BE2C (cell line): Measurements from ENCODE around the gene CLDN9.

Experiments
- DNase-seq: peaks from one replicate; pipeline ENCODE4 v3.0.0-alpha.2; 2020
- H3K27me3 ChIP-seq: fragments of 250-450 bp; sonication (Bioruptor Pico); 2 replicates; pipeline ENCODE4 v1.5.1; 2020; ENCODE audit warnings: mild to moderate bottlenecking
- H3K36me3 ChIP-seq: fragments of 250-450 bp; sonication (Bioruptor Pico); 2 replicates; pipeline ENCODE4 v1.5.1; 2020; ENCODE audit warnings: mild to moderate bottlenecking
- H3K4me1 ChIP-seq: fragments of 250-450 bp; sonication (Bioruptor Pico); 2 replicates; pipeline ENCODE4 v1.5.1; 2020
- H3K4me3 ChIP-seq: 2 replicates; pipeline ENCODE4 v1.5.1; 2011; ENCODE audit warnings: low read depth, low read length
- H3K9me3 ChIP-seq: fragments of 250-450 bp; sonication (Bioruptor Pico); 2 replicates; pipeline ENCODE4 v1.5.1; 2020
- CTCF ChIP-seq: IDR thresholded peaks from 2 replicates; pipeline ENCODE4 v1.5.1; 2012; ENCODE audit warnings: mild to moderate bottlenecking, low read depth, low read length

Gene CLDN9

DNA sequence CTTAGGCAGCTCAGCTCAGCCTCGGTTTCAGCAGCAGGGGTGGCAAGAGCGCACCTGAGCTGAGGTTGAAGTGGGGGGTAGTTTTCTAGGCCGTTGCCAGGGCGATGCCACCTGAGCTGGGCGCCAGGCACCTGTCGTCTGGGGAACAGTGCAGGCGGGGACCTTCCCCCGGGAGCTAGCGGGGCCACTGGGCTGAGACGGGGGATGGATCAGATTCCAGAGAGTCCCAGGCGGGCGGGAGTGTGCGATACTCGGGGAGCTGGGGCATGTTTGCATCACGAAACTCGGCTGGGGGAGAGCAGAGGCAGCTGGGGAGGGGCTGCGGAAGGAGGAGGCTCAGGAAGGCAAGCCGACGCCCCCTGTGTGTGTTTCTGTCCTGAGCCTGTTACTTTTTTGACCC, 477 bp upstream of the CLDN9 start:
- Histone ChIP-seq H3K36me3 (no peaks in the 10 kb centered on the region), H3K4me1 (no peaks in the 10 kb centered on the region), H3K27me3 (peaks cover 10% of the 10 kb centered on the region; the same call in 1 of the 2 replicates), H3K4me3 (no peak overlapping the region), H3K9me3 (no peaks in the 10 kb centered on the region)
- no peak for TF ChIP-seq CTCF
- no peak for DNase-seq

DNA sequence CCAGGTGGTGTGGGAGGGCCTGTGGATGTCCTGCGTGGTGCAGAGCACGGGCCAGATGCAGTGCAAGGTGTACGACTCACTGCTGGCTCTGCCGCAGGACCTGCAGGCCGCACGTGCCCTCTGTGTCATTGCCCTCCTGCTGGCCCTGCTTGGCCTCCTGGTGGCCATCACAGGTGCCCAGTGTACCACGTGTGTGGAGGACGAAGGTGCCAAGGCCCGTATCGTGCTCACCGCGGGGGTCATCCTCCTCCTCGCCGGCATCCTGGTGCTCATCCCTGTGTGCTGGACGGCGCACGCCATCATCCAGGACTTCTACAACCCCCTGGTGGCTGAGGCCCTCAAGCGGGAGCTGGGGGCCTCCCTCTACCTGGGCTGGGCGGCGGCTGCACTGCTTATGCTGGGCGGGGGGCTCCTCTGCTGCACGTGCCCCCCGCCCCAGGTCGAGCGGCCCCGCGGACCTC, 798 bp downstream of the CLDN9 start:
- TF ChIP-seq CTCF = no peak
- H3K27me3 ChIP-seq = peaks cover 10% of the 10 kb centered on the region; the same call in 1 of the 2 replicates

GRCh38 chr16:3013998-3014690, 1.4 kb downstream of the CLDN9 start:
- TF ChIP-seq CTCF = no peak
- peaks cover 10% of the 10 kb centered on the region; the same call in 1 of the 2 replicates for H3K27me3 ChIP-seq
- peaks cover 2% of the 10 kb centered on the region; the same call in 1 of the 2 replicates for H3K4me1 ChIP-seq
- H3K9me3 ChIP-seq = no peaks in the 10 kb centered on the region
- DNase-seq = no peak
- H3K4me3 ChIP-seq = no peak overlapping the region
- H3K36me3 ChIP-seq = no peaks in the 10 kb centered on the region

More for the DNA sequence above, 798 bp downstream of the CLDN9 start:
- Histone ChIP-seq H3K4me1 (peaks cover 1% of the 10 kb centered on the region; the same call in 1 of the 2 replicates), H3K4me3 (no peak overlapping the region), H3K36me3 (no peaks in the 10 kb centered on the region), H3K9me3 (no peaks in the 10 kb centered on the region)
- DNase-seq = no peak

DNA sequence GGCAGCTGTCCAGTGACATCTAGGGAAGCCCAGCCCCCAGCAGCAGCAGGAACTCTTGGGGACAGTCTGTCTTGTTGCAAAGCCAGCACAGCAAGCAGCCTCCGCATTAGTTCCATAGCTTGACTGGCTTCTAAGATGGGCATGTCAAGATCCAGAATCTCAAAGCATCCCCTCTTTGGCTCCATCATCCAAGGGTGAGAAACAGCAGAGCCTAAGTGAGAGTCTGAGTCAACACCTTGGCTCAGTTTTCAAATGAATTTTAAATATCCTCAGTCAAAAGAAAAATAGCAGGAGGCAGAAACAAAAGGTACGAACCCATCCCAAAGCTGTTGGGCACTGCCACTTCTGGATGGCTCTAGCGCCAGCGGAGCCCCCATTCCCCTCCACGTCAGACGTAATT, 2.2 kb downstream of the CLDN9 start:
- H3K36me3 ChIP-seq = no peaks in the 10 kb centered on the region
- peaks cover 2% of the 10 kb centered on the region for H3K4me1 ChIP-seq
- DNase-seq = no peak
- no peak for TF ChIP-seq CTCF
- H3K27me3 ChIP-seq = peaks cover 10% of the 10 kb centered on the region; the same call in 1 of the 2 replicates
- H3K4me3 ChIP-seq = no peak overlapping the region
- no peaks in the 10 kb centered on the region for H3K9me3 ChIP-seq

- peaks cover 10% of the 10 kb centered on the region; the same call in 1 of the 2 replicates for H3K27me3 ChIP-seq
- no peaks in the 10 kb centered on the region for H3K9me3 ChIP-seq
- TF ChIP-seq CTCF = no peak
- H3K36me3 ChIP-seq = no peaks in the 10 kb centered on the region
- H3K4me3 ChIP-seq = no peak overlapping the region
- H3K4me1 ChIP-seq = peaks cover 2% of the 10 kb centered on the region
- no peak for DNase-seq
Observed at GRCh38 chr16:3015865-3016521, 3.3 kb downstream of the CLDN9 start.

DNA sequence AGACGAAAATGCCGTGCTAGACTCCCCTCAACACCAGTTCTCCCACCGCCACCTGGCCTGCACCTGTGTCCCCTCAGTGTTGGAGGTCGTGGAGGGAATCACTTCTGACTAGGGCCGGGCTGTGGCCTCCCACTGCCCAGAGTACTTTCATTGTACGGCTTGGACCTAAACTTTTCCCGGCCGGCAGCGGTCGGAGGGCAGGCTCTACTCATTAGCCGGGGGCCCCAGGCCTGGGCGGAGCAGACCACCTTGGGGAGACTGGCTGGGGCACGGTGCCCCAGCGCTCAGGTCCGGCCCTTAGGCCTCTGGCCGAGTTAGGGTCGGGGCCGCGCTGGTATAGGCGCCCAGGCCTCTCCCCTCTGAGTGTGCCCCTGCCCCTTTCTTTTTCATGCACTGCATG, 4.6 kb downstream of the CLDN9 start:
- H3K27me3 ChIP-seq = peaks cover under 1% of the 10 kb centered on the region; the same call in 1 of the 2 replicates
- H3K4me3 ChIP-seq = no peak overlapping the region
- no peaks in the 10 kb centered on the region for H3K36me3 ChIP-seq
- H3K4me1 ChIP-seq = peaks cover 12% of the 10 kb centered on the region
- TF ChIP-seq CTCF = no peak
- no peaks in the 10 kb centered on the region for H3K9me3 ChIP-seq
- DNase-seq = no peak
